Stimulated activated CD4-positive, alpha-beta T cell treated with anti-CD3 and anti-CD28 coated beads, Interleukin-2, amount 100 ng/mL, for 4 hours (primary cell): Measurements from ENCODE around the gene NEB.
"Not testable (repeated sequence)": the region's sequence is repeated elsewhere in the genome, so short reads cannot be mapped to it uniquely, and the experiment has no call there.

Source experiments
- DNase-seq: peaks from one replicate; pipeline ENCODE4 v3.0.0-alpha.2; 2020; ENCODE audit warnings: low read depth

Gene NEB

DNA sequence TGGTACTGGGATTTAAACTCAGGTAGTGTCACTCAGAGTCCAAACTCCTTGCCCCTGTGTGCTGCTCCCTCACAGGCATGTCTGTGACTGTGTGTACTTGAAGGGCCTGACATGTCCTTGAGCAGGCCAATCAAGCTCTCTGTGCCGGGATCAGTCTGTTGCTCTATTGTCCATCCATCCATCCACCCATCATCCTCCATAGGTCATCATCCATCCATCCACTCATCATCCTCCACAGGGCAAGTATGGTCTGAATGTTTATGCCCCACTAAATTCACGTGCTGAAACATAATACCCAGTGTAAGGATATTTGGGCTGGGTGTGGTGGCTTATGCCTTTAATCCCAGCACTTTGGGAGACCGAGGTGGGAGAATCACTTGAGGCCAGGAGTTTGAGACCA, 24.5 kb upstream of the NEB start:
- no peak for DNase-seq

DNA sequence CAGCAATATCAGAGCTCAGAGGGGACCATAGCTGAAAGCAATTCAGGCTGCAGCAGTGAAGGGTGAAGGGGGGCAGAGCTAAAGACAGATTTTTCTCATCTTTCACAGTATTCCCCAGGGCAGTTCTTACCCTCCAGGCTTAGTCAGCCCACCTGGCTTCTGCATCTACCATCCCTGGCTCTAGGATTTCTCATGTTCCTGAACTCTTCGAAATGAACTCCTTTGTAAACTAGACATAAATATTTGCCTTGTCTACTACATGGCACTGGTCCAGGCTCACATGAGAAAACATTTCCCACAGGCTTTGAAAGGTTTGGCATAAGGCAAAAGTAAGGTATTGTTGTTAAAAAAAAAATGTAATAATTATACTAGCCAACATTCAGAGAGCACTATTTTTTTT, 23.6 kb upstream of the NEB start:
- DNase-seq = no peak

DNA sequence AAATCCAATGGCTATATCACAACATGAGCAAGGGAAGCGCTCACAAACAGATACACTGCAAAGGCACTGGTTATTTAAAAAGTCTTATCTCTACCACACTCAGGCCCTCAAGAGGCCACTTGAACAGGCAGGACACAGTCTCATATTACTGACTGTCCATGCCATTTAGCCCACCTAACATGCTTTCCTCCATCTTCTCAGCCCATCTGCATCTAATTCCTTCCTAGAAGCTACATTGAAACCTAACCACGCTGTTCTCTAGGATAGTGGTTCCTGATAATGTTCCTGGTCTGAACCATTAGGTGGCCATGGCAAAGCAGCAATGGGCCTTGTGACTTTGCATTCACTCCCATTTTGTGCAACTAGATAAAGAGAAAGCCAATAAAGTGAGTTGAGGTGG, 22.5 kb upstream of the NEB start:
- no peak for DNase-seq

DNA sequence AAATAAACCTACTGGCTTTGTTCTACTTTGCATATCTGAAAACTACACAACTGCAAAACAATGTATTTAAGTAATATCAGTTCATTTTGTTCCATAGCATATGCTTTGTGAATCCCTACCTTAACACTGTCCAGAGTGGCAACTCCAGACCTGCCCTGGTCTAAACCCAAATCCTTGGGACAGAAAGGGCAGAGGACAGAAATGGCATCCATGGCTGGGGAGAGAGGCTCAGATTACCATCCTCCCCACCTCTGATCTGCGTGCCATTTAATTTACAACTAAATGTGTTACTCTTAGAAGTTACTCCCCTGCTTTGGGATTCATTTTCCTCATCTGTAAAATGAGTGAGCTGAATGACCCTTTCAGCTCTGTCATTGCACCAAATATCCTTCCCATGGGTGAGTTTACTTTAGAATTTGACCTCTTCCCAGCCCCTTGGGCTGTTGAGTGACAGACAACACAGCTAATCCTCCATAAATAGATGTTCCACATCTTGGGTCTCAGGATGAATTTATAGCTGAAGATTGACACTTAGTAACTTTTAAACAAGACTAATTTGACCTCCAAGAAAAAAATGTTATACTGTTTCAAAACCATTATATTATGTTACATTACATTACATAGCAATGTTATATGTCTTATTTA, 20.1 kb upstream of the NEB start:
- DNase-seq = no peak

DNA sequence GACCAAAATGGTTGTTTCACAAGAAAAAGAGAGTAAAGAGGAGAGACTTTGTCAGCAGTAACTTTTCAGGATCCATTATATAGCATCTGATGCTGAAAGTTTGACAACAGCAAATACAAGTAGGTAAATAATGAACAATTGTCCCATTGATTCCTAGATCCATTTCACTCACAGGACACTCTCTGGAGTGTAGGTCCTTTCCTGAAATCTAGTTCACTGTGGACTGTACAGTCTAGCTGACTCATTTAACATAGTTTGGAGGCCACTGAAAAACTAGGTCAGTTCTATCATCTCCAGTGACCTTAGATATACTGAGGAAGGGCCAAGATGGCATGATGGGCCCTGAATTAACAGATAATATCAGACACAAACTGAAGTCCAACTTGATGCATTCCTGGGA, 19.3 kb upstream of the NEB start:
- no peak for DNase-seq

DNA sequence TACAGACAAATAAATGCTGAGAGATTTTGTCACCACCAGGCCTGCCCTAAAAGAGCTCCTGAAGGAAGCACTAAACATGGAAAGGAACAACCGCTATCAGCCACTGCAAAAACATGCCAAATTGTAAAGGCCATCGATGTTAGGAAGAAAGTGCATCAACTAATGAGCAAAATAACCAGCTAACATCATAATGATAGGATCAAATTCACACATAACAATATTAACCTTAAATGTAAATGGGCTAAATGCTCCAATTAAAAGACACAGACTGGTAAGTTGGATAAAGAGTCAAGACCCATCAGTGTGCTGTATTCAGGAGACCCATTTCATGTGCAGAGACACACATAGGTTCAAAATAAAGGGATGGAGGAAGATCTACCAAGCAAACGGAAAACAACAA, 11.0 kb upstream of the NEB start:
- DNase-seq = not testable (repeated sequence)

DNA sequence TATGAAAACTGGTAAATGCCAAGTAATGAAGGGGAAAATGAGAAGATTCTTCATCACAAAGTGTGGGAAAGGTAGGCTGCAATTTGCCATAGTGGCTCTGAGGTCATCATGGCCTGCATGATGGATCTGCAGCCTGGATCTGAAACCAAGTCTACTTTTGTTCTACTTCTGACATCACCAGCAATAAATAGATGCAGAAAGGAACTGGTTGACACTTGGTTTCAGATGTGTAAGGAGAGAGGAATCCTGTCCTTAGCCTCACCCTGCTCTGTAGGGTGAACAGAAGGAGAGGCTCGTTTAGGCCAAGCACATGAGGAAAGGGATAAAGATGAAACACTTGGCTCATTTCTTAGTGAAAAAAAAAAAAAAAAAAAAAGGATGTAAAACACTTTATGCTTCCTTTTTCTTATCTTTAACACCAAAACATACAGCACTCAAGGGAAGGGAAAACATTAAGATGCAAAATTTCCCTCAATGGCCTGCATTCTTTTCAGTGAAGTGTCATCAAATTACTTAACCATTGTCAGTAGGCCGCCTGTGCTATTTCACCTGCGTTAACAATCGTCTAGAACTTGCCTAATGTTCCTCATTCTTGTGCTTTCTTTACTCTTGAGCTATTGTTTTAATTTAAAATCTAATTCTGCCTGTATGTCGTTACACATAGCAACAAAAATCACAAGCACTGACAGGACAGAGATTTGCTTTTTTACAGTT, 3.9 kb downstream of the NEB start:
- DNase-seq = no peak

DNA sequence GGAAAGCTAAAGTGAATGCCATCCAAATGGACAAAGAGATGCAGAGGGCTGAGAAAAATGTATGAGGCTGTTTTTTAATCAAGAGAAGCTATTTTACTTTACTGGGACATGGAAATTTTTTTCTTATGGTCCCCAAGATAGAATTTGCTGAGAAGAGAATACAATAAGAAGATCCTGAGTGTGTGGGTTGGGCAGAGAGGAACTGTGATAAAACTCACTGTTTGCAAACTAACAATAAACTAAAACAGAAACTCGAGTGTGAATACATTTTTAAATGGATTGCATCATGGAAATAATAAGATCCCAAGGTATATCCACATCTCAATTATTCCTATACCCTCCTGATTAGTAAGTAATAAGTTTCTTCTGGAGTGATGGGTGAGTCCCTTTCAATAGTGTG, 4.4 kb downstream of the NEB start:
- DNase-seq = no peak

DNA sequence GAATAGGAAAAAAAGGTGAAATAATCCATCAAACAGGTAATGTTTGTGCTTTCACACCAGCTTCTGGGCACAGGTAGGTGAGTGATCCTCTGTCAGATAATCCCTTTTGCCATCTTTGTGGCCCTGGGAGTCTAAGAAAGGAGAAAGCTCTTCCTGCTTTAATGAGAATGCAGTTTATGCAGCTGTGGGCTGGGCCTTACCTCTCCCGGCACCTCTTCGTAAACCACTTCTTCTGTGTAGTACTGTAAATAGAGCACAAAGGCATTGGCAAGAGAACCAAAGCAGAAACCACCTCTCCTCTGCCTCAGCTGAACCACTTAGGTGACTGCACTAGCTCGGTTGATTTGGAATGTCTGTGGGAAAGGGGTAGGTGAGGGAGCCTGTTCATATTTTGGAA, 4.9 kb downstream of the NEB start:
- no peak for DNase-seq

DNA sequence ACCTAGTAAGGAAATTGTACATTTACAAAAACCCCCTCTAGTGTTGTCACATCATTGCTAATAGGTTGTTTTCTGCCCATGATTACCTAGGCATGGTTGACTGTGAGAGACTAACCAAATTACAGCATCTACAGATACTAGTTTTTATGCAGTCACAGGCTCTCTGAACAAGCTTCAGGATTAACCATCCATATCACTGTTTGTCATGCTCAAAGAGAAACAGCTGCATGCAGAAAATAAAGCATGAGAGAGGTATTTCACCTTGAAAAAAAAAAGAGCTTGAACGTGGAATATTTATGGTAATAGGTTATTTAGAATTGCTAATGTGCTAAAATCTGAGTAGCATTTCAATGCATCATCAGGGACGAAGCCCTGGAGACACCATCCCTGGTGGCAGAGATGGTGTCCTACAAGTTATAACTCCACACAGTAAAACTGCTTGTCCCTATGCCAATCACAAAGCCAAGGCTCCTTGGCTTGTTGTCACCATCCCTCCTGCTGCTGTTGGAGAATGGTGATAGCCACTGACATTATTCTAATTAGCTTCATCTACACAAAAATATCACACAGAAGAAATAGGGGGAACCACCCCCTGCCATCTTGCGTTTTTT, 5.4 kb downstream of the NEB start:
- DNase-seq = no peak

DNA sequence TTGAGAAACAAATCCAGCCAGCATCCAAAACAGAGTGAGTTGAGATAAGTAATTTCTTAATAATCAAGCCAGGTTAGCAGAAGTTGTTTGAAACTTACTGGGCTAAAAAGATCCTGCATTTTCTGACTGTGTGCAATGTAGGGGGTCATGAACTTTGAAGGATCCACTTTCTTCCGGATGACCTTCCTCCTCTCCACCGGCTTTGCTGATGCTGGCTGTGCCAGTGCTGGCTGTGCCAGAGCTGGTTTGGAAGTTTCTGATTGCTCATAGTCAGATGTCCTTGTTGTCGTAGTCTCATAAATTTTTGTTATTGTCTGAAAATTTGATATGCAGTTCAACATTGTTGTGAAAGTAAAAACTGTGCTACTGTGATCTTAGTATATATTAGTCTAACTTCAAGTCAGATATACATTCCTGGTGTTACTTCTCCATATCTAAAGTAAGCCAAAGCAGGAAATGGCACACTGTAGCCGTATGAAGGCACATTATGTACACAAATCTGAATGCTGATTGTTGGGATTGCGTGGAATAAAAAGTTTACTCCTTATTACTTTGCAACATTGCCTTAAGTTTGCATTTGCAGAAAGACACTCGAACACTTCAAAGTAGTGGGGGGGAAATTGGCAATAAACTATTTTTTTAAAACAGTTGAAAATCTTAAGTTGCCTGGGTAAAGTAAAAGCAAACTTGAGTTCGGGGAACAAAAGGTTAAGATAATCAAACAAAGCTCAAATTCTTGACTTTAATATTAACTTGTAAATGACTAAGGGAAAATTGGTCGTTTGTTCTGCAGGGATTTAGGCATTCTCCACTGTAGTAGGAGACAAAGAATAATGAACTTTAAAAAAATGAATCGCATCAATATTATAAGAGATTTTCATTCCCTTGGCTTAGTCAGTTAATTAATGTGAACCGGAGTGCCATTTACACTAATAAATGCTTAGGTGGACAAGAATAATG, 6.4 kb downstream of the NEB start:
- no peak for DNase-seq

DNA sequence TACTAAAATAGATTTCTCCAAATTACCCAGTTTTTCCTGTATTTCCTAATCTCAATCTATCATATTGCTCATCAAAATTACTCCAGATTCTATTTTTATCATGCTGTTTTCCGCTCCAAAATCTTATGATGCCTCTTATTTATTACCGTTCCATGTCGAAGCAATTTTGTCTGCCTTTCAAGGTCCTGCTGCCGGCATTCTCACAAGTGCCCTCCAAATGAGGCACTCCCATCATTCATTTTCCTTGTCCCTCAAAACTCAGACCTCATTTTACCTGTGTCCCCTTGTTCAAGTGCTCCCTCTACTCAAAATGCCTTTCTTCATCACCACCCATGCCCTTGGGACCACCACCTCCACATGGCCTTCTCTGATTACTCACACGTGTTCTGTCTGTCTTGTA, 13.1 kb downstream of the NEB start:
- no peak for DNase-seq

DNA sequence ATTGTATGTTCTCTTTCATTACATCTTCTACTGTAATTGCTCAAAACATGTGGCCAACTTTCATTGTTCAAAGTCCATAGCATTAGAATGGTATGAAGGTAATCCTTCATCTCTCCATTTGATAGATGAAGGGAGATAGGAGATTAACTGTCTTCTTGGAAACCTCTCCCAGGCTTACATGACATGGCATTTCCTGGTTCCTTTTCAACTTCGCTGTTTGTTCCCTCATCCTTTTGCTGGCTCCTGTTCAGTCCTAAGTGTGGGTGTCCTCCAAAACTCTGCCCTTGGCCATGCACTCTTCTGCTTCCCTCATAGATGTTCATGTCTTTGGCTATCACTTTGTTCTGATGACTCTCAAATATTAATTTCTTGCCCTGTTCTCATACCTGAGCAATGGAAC, 13.8 kb downstream of the NEB start:
- DNase-seq = no peak

DNA sequence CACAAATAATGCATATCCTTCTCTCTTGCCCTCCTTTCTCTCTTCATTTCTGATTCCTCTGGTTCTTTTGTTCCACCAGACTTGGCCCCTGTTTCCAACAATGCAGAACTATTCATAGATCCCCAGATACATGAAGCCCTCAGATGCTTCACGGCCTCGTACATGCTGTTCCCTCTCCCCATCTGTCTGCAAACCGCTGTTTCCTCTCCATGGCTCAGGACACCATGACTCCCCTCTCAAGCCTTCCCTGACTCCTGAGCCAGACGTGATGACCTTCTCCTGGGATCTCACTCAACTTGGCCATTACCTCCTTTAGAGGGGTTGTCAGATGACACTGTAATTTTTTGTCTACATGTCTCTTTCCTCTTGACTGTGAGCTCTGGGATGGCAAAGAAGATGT, 15.5 kb downstream of the NEB start:
- no peak for DNase-seq

DNA sequence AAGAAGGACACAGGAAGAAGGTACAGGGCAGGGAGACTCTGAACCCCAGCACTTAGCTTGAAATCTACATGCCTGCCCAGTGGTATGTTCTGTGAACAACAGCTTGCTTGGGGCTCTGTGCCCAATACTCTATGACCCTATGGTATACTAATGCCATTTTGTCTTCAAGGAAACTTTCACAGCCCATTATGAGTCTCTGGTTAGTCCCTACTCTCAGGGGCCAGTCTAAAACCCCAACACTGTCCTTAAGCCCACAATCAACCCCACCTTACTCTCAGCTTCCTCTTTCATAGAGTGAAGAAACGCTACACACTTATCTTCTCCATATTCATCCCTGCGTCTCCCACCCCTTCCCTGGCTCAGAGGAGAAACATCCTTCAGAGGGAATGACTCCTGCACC, 16.0 kb downstream of the NEB start:
- DNase-seq = no peak

DNA sequence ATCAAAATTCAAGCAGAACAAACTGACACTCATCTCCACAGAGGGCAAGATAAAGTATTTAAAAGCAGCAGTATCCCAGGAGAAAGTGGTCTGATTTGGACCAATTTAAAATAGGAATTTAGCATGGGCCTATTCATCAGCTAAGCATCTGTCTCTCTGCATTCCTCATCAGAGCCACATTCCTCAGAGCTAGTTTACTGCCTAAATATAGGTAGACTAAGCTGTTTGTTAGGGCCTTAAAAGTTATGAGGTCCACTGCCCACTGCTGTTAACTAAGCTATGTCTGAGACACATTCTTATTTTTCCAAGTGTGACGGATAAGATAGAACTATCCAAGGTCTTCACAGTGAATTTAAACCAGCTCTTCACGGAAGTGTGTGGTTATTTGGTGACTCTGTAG, 17.6 kb downstream of the NEB start:
- no peak for DNase-seq

DNA sequence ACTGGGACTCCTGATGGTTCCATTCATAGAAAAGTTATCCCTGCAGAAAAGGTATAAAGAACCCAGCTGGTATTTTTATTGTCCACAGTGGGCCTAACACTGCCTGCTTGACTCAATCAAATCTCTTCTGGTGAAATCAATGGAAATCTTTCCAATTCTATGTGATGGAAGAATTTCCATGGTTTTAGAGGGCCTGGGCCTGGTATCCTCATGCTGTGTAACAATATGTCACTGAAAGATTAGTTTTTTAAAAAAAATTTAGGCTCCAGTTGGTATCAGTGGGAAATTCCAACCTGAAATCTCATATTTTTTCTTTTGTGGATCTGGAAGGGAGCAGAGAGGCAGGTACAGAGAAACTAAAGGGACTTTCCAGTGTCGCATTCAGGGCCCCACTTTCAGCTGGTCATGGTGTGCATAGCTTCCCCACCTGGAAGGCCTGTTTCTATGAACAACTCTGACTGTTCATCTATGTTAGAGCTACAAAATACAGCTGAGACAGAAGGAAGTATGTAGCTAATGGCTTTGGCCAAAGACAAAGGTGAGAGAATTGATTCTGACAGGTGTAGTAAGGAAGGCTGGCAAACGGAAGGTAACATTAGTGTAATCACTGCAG, 20.9 kb downstream of the NEB start:
- no peak for DNase-seq

DNA sequence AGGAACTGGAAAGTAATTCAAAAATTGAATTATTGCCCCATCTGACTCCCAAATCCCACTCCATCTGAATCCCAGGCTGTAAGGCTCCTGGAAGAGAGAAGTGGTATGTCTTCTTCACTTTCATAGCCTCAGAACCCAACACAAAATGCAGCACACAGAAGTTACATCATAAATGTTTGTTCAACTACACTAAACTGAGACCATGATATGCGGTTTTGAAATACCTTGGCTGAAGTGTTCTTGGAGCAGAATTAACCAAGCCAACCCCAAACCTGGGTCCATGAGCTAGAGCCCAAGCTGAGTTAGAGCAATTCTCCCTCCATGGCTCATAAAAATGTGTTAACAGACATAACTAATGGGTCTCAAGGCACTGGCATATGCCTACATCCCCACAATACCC, 23.3 kb downstream of the NEB start:
- DNase-seq = no peak

DNA sequence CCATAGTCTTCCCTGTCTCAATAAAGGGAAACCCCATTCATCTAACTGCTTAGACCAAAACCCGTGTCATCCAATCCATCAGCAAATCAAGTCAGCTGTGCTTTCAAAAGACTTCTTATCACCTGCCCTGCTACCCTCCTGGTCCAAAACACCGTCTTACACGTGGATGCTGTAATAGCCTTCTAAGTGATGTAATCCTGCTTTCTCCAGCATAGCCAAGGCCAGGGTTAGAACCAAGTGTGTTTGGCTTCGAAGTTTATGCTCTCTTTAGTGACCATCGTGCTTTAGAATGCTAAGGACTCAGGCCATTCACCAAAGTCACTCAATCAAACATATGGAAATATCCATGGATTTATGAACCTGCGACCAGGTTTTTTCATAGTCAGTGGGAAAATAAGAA, 25.5 kb downstream of the NEB start:
- DNase-seq = no peak

DNA sequence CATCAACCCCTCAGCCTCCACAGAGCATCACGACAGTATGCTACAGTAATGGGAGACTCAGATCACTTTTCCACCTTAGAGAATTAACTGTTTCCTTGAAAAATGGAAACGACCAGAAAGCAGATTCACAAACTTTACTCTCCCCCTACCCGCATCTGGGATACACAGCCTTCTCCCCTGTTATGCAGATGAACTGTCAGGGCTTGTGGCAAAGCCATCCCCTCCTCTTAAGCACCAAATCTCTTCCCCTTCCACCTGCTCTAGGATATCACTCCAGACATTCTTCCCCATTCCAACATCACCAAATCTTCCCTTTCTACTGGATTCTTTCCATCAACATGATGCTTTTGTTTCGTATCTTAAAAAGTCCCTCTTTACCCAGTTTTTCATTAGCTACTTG, 26.4 kb downstream of the NEB start:
- no peak for DNase-seq

DNA sequence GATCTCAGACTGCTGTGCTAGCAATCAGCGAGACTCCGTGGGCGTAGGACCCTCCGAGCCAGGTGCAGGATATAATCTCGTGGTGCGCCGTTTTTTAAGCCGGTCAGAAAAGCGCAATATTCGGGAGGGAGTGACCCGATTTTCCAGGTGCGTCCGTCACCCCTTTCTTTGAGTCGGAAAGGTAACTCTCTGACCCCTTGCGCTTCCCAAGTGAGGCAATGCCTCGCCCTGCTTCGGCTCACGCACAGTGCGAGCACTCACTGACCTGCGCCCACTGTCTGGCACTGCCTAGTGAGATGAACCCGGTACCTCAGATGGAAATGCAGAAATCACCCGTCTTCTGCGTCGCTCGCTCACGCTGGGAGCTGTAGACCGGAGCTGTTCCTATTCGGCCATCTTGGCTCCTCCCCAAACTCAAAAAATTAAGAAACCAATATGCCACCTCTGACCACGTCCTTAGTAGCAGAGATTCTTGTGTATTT, 29.8 kb downstream of the NEB start:
- not testable (repeated sequence) for DNase-seq

DNA sequence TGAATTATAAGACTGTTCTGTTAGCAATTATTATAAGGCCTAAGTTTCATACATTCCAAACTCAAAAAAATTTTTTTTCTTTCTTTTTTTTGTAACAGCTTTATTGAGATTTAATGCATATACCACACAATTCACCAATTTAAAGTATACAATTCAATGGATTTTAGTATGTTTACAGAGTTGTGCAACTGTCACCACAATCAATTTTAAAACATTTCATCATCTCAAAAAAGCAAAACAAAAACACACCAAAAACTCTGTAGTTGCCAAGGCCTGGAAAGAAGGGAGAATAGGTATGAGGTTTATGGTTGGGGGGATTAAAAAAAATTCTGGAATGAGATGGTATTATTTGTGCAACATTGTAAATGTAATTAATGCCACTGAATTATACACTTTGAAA, 36.1 kb downstream of the NEB start:
- not testable (repeated sequence) for DNase-seq
